ENCODE measurements around the gene PCBP4.
"Not testable (repeated sequence)": the region's sequence is repeated elsewhere in the genome, so short reads cannot be mapped to it uniquely, and the experiment has no call there.

Gene PCBP4

GRCh38 chr3:51931756-51932155 is 35.5 kb downstream of the PCBP4 start:
- no peak overlapping the region for H3K4me3 ChIP-seq (ENCODE audit: low read depth in 1 of 2, low read length in 2 of 2)
- H3K9ac ChIP-seq (ENCODE audit: low read length) = no peak overlapping the region
- no peaks in the 10 kb centered on the region for H3K4me1 ChIP-seq (ENCODE audit: insufficient read depth, low read length)
- no peaks in the 10 kb centered on the region for H3K27me3 ChIP-seq (ENCODE audit: control insufficient read depth in 1 of 2, insufficient read depth in 2 of 2, low read length in 2 of 2)
- H3K27ac ChIP-seq (ENCODE audit: low read depth, low read length) = no peak overlapping the region
- H3K9me3 ChIP-seq (ENCODE audit: low read length) = no peaks in the 10 kb centered on the region
- peaks cover 35% of the 10 kb centered on the region for H3K36me3 ChIP-seq (ENCODE audit: insufficient read depth, low read length)

- Histone ChIP-seq H3K27ac (ENCODE audit: low read depth, low read length) (no peak overlapping the region), H3K9me3 (ENCODE audit: low read length) (no peaks in the 10 kb centered on the region), H3K4me3 (ENCODE audit: low read depth in 1 of 2, low read length in 2 of 2) (no peak overlapping the region), H3K36me3 (ENCODE audit: insufficient read depth, low read length) (peaks cover 23% of the 10 kb centered on the region), H3K9ac (ENCODE audit: low read length) (no peak overlapping the region), H3K27me3 (ENCODE audit: control insufficient read depth in 1 of 2, insufficient read depth in 2 of 2, low read length in 2 of 2) (no peaks in the 10 kb centered on the region), H3K4me1 (ENCODE audit: insufficient read depth, low read length) (no peaks in the 10 kb centered on the region)
Measured at GRCh38 chr3:51930439-51930838, 36.8 kb downstream of the PCBP4 start.

GRCh38 chr3:51929420-51930003 is 37.7 kb downstream of the PCBP4 start:
- Histone ChIP-seq H3K9ac (ENCODE audit: low read length) (no peak overlapping the region), H3K36me3 (ENCODE audit: insufficient read depth, low read length) (peaks cover 17% of the 10 kb centered on the region), H3K4me1 (ENCODE audit: insufficient read depth, low read length) (no peaks in the 10 kb centered on the region), H3K4me3 (ENCODE audit: low read depth in 1 of 2, low read length in 2 of 2) (no peak overlapping the region), H3K27ac (ENCODE audit: low read depth, low read length) (no peak overlapping the region), H3K9me3 (ENCODE audit: low read length) (no peaks in the 10 kb centered on the region), H3K27me3 (ENCODE audit: control insufficient read depth in 1 of 2, insufficient read depth in 2 of 2, low read length in 2 of 2) (no peaks in the 10 kb centered on the region)

- not testable (repeated sequence) for H3K9me3 ChIP-seq (ENCODE audit: low read length); H3K4me1 ChIP-seq (ENCODE audit: insufficient read depth, low read length); H3K9ac ChIP-seq (ENCODE audit: low read length); H3K27ac ChIP-seq (ENCODE audit: low read depth, low read length); H3K4me3 ChIP-seq (ENCODE audit: low read depth in 1 of 2, low read length in 2 of 2); H3K27me3 ChIP-seq (ENCODE audit: control insufficient read depth in 1 of 2, insufficient read depth in 2 of 2, low read length in 2 of 2)
- peaks cover 14% of the 10 kb centered on the region for H3K36me3 ChIP-seq (ENCODE audit: insufficient read depth, low read length)
Measured at GRCh38 chr3:51928981-51929380, 38.3 kb downstream of the PCBP4 start.

GRCh38 chr3:51928438-51928837 is 38.8 kb downstream of the PCBP4 start:
- Histone ChIP-seq H3K27ac (ENCODE audit: low read depth, low read length) (no peak overlapping the region), H3K9me3 (ENCODE audit: low read length) (no peaks in the 10 kb centered on the region)

GRCh38 chr3:51927061-51927977 is 39.9 kb downstream of the PCBP4 start:
- H3K27me3 ChIP-seq (ENCODE audit: control insufficient read depth in 1 of 2, insufficient read depth in 2 of 2, low read length in 2 of 2) = no peaks in the 10 kb centered on the region

More at GRCh38 chr3:51928438-51928837, 38.8 kb downstream of the PCBP4 start:
- no peaks in the 10 kb centered on the region for H3K27me3 ChIP-seq (ENCODE audit: control insufficient read depth in 1 of 2, insufficient read depth in 2 of 2, low read length in 2 of 2)
- no peak overlapping the region for H3K9ac ChIP-seq (ENCODE audit: low read length)
- H3K4me1 ChIP-seq (ENCODE audit: insufficient read depth, low read length) = no peaks in the 10 kb centered on the region
- no peak overlapping the region for H3K4me3 ChIP-seq (ENCODE audit: low read depth in 1 of 2, low read length in 2 of 2)
- peaks cover 8% of the 10 kb centered on the region for H3K36me3 ChIP-seq (ENCODE audit: insufficient read depth, low read length)

GRCh38 chr3:51921081-51921578 is 46.1 kb downstream of the PCBP4 start:
- Histone ChIP-seq H3K4me1 (ENCODE audit: insufficient read depth, low read length) (no peaks in the 10 kb centered on the region), H3K27ac (ENCODE audit: low read depth, low read length) (no peak overlapping the region), H3K36me3 (ENCODE audit: insufficient read depth, low read length) (no peaks in the 10 kb centered on the region), H3K9me3 (ENCODE audit: low read length) (no peaks in the 10 kb centered on the region), H3K9ac (ENCODE audit: low read length) (no peak overlapping the region), H3K27me3 (ENCODE audit: control insufficient read depth in 1 of 2, insufficient read depth in 2 of 2, low read length in 2 of 2) (no peaks in the 10 kb centered on the region), H3K4me3 (ENCODE audit: low read depth in 1 of 2, low read length in 2 of 2) (no peak overlapping the region)

More at GRCh38 chr3:51927061-51927977, 39.9 kb downstream of the PCBP4 start:
- Histone ChIP-seq H3K36me3 (ENCODE audit: insufficient read depth, low read length) (no peaks in the 10 kb centered on the region), H3K27ac (ENCODE audit: low read depth, low read length) (no peak overlapping the region), H3K4me3 (ENCODE audit: low read depth in 1 of 2, low read length in 2 of 2) (no peak overlapping the region), H3K4me1 (ENCODE audit: insufficient read depth, low read length) (no peaks in the 10 kb centered on the region), H3K9me3 (ENCODE audit: low read length) (no peaks in the 10 kb centered on the region), H3K9ac (ENCODE audit: low read length) (no peak overlapping the region)

- H3K27me3 ChIP-seq (ENCODE audit: control insufficient read depth in 1 of 2, insufficient read depth in 2 of 2, low read length in 2 of 2) = no peaks in the 10 kb centered on the region
- H3K9ac ChIP-seq (ENCODE audit: low read length) = no peak overlapping the region
- H3K4me3 ChIP-seq (ENCODE audit: low read depth in 1 of 2, low read length in 2 of 2) = no peak overlapping the region
- H3K27ac ChIP-seq (ENCODE audit: low read depth, low read length) = no peak overlapping the region
- no peaks in the 10 kb centered on the region for H3K9me3 ChIP-seq (ENCODE audit: low read length)
- no peaks in the 10 kb centered on the region for H3K4me1 ChIP-seq (ENCODE audit: insufficient read depth, low read length)
- H3K36me3 ChIP-seq (ENCODE audit: insufficient read depth, low read length) = no peaks in the 10 kb centered on the region
Measured at GRCh38 chr3:51916418-51916817, 50.8 kb downstream of the PCBP4 start.

- Histone ChIP-seq H3K4me1 (ENCODE audit: insufficient read depth, low read length) (no peaks in the 10 kb centered on the region), H3K27ac (ENCODE audit: low read depth, low read length) (no peak overlapping the region), H3K9ac (ENCODE audit: low read length) (no peak overlapping the region), H3K9me3 (ENCODE audit: low read length) (no peaks in the 10 kb centered on the region), H3K36me3 (ENCODE audit: insufficient read depth, low read length) (no peaks in the 10 kb centered on the region), H3K4me3 (ENCODE audit: low read depth in 1 of 2, low read length in 2 of 2) (no peak overlapping the region), H3K27me3 (ENCODE audit: control insufficient read depth in 1 of 2, insufficient read depth in 2 of 2, low read length in 2 of 2) (no peaks in the 10 kb centered on the region)
Measured at GRCh38 chr3:51908026-51908425, 59.2 kb downstream of the PCBP4 start.
